Fibroblast of mammary gland (primary cell): ENCODE results near the gene TMX1.

Experiments
- DNase-seq: peaks from one replicate; pipeline ENCODE4 v3.0.0-alpha.2; 2010; ENCODE audit warnings: low read depth
- H3K4me3 ChIP-seq: 2 replicates; pipeline ENCODE4 v1.5.1; 2011; ENCODE audit warnings: low read depth, mild to moderate bottlenecking, low read length, moderate library complexity; ENCODE audit not compliant: control insufficient read depth
- CTCF ChIP-seq: conservative IDR thresholded peaks from 2 replicates; pipeline ENCODE4 v1.5.1; 2011; ENCODE audit warnings: low read depth, low read length, inconsistent platforms; ENCODE audit not compliant: control insufficient read depth, insufficient read depth

Gene TMX1

GRCh38 chr14:51295646-51296263 lies 55.7 kb downstream of the TMX1 start:
- peak; percentile 48 for DNase-seq

GRCh38 chr14:51297066-51297465 lies 57.0 kb downstream of the TMX1 start:
- no peak for DNase-seq
- TF ChIP-seq CTCF, result no peak

More at GRCh38 chr14:51295646-51296263, 55.7 kb downstream of the TMX1 start:
- H3K4me3 ChIP-seq, result no peak overlapping the region
- TF ChIP-seq CTCF, result no peak

DNA sequence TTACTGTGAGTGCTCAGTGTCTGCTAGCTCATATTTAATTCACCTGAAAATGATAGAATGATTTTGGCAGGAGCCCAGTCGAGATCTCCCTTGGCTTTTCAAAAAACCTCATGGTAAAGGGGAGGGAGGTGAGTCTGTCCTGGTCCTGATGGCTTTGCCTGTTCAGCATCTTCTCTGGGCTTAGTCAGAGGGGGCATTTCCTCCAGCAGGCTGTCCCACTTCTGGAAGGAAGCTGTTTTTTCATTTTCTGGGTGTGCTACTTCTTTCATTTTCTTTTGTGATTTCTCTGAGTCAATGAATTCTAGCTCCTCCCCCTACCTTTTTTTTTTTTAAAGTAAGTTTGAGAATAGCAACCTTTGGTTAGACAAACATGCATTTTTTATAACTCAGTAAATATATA lies 58.8 kb downstream of the TMX1 start:
- DNase-seq, result peak; percentile 28
- H3K4me3 ChIP-seq, result no peak overlapping the region
- no peak for TF ChIP-seq CTCF

More at GRCh38 chr14:51297066-51297465, 57.0 kb downstream of the TMX1 start:
- H3K4me3 ChIP-seq, result no peak overlapping the region

- H3K4me3 ChIP-seq, result no peak overlapping the region
- DNase-seq, result peak; percentile 58
- no peak for TF ChIP-seq CTCF
Observed at GRCh38 chr14:51302295-51303030, 62.4 kb downstream of the TMX1 start.

- DNase-seq, result peak; percentile 75
- no peak overlapping the region for H3K4me3 ChIP-seq
Observed at GRCh38 chr14:51304438-51304837, 64.4 kb downstream of the TMX1 start.

DNA sequence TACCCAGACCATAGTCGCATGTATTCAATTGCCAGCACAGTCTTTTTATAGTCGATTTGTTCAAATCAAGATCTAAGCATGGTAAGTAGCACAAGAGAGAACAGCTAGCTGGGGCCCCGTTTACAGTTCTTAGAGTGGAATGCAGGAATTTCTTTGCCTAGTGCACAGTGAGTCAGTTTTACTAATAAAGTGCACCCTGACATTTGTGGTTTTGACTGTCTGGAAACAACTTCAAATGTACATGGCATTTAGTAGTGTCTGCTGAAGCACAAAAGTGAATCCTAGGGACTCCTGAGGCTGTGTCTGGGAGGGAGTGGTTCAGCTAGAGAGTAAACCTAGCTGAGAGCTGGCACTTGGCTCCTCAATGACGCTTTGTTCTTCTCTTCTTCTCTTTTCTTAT lies 64.9 kb downstream of the TMX1 start:
- DNase-seq, result peak; percentile 94
- TF ChIP-seq CTCF, result no peak
- no peak overlapping the region for H3K4me3 ChIP-seq

More at GRCh38 chr14:51304438-51304837, 64.4 kb downstream of the TMX1 start:
- TF ChIP-seq CTCF, result no peak
